ENCODE measurements around the gene CFAP74. TPM values are rescaled to one million over a fixed set of nuclear protein-coding genes. Genes with fewer than 3 reads are reported as not detected.

CFAP74 gene
- total and polyA plus RNA-seq, 2 of the 13 experiments (the other 11 are each of a cell fraction or from before 2014, with no cell fraction given): 0.27 to 0.62 TPM

DNA sequence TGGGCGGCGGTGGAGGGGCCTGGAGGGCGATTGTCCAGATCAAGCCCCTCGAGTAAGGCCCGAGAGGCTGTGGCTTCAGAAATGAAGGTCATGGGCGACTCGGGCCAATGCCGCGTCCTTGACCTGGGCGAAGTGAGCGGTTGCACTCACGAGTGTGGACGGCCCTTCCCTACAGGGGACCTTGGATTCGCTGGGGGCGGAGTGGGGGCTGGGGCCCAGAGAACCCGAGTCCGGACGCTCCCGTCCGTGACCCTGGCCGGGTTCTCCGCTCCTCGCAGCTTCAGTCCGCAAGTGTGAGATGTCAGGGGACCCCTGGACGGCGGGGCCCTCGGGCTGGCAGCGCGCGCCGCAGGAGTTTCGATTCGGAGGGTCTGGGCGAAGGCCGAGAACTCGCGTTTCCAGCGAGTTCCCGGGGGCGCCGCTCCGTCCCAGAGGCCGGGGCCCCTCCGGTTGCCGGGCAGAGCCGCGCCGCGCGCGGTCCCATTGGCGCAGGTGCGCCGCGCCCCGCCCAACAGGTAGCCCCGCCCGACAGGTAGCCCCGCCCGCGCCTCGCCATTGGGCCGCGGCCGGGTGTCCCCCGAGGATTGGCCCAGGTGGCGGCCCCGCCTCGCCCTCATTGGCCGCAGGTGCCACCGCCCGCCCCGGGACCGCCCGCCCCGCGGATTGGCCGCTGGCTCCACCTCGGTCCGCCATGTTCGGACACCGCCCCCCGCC lies 46.3 kb upstream of the CFAP74 start, which contains the start of gene PRKCZ (continued):
- peak; percentile 46; the same call in 1 of the 2 replicates for TF ChIP-seq ZNF350 (CRISPR knock-in tag; IDR thresholded peaks at IDR 0.05; ENCODE audit: borderline replicate concordance, low read depth)
- no peak for TF ChIP-seq SRY (CRISPR knock-in tag; IDR thresholded peaks at IDR 0.05)
- TF ChIP-seq ZNF749 (CRISPR knock-in tag; IDR thresholded peaks at IDR 0.05; ENCODE audit: borderline replicate concordance): no peak
- TF ChIP-seq, protein P1, sequence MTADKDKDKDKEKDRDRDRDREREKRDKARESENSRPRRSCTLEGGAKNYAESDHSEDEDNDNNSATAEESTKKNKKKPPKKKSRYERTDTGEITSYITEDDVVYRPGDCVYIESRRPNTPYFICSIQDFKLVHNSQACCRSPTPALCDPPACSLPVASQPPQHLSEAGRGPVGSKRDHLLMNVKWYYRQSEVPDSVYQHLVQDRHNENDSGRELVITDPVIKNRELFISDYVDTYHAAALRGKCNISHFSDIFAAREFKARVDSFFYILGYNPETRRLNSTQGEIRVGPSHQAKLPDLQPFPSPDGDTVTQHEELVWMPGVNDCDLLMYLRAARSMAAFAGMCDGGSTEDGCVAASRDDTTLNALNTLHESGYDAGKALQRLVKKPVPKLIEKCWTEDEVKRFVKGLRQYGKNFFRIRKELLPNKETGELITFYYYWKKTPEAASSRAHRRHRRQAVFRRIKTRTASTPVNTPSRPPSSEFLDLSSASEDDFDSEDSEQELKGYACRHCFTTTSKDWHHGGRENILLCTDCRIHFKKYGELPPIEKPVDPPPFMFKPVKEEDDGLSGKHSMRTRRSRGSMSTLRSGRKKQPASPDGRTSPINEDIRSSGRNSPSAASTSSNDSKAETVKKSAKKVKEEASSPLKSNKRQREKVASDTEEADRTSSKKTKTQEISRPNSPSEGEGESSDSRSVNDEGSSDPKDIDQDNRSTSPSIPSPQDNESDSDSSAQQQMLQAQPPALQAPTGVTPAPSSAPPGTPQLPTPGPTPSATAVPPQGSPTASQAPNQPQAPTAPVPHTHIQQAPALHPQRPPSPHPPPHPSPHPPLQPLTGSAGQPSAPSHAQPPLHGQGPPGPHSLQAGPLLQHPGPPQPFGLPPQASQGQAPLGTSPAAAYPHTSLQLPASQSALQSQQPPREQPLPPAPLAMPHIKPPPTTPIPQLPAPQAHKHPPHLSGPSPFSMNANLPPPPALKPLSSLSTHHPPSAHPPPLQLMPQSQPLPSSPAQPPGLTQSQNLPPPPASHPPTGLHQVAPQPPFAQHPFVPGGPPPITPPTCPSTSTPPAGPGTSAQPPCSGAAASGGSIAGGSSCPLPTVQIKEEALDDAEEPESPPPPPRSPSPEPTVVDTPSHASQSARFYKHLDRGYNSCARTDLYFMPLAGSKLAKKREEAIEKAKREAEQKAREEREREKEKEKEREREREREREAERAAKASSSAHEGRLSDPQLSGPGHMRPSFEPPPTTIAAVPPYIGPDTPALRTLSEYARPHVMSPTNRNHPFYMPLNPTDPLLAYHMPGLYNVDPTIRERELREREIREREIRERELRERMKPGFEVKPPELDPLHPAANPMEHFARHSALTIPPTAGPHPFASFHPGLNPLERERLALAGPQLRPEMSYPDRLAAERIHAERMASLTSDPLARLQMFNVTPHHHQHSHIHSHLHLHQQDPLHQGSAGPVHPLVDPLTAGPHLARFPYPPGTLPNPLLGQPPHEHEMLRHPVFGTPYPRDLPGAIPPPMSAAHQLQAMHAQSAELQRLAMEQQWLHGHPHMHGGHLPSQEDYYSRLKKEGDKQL (CRISPR knock-in tag; IDR thresholded peaks at IDR 0.05; ENCODE audit: low read depth): peak; percentile 27; the same call in 1 of the 2 replicates
- TF ChIP-seq FOXK1 (CRISPR knock-in tag; IDR thresholded peaks at IDR 0.05; ENCODE audit: borderline replicate concordance, low read depth): no peak
- TF ChIP-seq NR2F2 (IDR thresholded peaks at IDR 0.05; ENCODE audit: borderline replicate concordance, low read depth): peak; percentile 64; the same call in 1 of the 2 replicates
- no peak for TF ChIP-seq MED1 (CRISPR knock-in tag; IDR thresholded peaks at IDR 0.05)
- TF ChIP-seq, protein P2, sequence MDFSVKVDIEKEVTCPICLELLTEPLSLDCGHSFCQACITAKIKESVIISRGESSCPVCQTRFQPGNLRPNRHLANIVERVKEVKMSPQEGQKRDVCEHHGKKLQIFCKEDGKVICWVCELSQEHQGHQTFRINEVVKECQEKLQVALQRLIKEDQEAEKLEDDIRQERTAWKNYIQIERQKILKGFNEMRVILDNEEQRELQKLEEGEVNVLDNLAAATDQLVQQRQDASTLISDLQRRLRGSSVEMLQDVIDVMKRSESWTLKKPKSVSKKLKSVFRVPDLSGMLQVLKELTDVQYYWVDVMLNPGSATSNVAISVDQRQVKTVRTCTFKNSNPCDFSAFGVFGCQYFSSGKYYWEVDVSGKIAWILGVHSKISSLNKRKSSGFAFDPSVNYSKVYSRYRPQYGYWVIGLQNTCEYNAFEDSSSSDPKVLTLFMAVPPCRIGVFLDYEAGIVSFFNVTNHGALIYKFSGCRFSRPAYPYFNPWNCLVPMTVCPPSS (IDR thresholded peaks at IDR 0.05): no peak
- no peak for TF ChIP-seq NFKBIZ (CRISPR knock-in tag; IDR thresholded peaks at IDR 0.05)
- TF ChIP-seq, protein P3, sequence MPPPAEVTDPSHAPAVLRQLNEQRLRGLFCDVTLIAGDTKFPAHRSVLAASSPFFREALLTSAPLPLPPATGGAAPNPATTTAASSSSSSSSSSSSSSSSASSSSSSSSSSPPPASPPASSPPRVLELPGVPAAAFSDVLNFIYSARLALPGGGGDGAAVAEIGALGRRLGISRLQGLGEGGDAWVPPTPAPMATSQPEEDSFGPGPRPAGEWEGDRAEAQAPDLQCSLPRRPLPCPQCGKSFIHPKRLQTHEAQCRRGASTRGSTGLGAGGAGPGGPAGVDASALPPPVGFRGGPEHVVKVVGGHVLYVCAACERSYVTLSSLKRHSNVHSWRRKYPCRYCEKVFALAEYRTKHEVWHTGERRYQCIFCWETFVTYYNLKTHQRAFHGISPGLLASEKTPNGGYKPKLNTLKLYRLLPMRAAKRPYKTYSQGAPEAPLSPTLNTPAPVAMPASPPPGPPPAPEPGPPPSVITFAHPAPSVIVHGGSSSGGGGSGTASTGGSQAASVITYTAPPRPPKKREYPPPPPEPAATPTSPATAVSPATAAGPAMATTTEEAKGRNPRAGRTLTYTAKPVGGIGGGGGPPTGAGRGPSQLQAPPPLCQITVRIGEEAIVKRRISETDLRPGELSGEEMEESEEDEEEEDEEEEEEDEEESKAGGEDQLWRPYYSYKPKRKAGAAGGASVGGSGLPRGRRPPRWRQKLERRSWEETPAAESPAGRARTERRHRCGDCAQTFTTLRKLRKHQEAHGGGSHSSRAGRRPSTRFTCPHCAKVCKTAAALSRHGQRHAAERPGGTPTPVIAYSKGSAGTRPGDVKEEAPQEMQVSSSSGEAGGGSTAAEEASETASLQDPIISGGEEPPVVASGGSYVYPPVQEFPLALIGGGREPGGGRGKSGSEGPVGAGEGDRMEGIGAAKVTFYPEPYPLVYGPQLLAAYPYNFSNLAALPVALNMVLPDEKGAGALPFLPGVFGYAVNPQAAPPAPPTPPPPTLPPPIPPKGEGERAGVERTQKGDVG (CRISPR knock-in tag; IDR thresholded peaks at IDR 0.05; ENCODE audit: borderline replicate concordance): 0 out of 2 replicates have a peak, but pooled peaks have one; percentile 35
- TF ChIP-seq CEBPB (IDR thresholded peaks at IDR 0.05; ENCODE audit: borderline replicate concordance, low read depth, low read length): no peak
- TF ChIP-seq RFX3 (CRISPR knock-in tag; IDR thresholded peaks at IDR 0.05): no peak
- peak; percentile 54; the same call in 1 of the 2 replicates for TF ChIP-seq FOSL1 (CRISPR knock-in tag; IDR thresholded peaks at IDR 0.05; ENCODE audit: borderline replicate concordance)
- TF ChIP-seq ZMYM2 (CRISPR knock-in tag; IDR thresholded peaks at IDR 0.05): no peak
- peak; percentile 54 for TF ChIP-seq E2F1 (CRISPR knock-in tag; IDR thresholded peaks at IDR 0.05)
- peak; percentile 82 for TF ChIP-seq NFYC (CRISPR knock-in tag; IDR thresholded peaks at IDR 0.05)
- TF ChIP-seq ZNF44 (CRISPR knock-in tag; IDR thresholded peaks at IDR 0.05): no peak
- TF ChIP-seq, protein P4, sequence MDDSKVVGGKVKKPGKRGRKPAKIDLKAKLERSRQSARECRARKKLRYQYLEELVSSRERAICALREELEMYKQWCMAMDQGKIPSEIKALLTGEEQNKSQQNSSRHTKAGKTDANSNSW (CRISPR knock-in tag; IDR thresholded peaks at IDR 0.05; ENCODE audit: borderline replicate concordance): no peak

Data from HepG2 (cell line).